ENCODE measurements around the gene LRP10.
"Not testable (repeated sequence)": the region's sequence is repeated elsewhere in the genome, so short reads cannot be mapped to it uniquely, and the experiment has no call there.

LRP10 gene

DNA sequence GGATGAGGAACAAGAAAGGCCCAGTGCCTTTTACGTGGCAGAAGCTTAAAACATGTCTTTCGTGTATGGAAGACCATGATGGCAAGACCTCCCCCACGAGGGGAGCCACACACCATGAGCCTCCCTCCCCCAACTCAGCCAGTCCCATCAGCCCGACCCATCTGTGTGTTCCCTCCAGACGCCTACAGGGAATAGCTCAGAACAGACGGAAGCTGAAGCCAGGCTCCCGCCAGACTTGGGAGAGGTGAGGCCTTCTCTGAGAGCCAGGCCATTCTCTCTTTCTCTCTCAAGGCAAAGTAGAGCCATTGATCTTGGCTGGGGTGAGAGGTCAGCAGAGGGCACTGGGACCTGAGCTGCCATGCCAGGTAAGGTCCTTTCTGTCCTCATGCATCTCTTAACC is 20.9 kb downstream of the LRP10 start:
- DNase-seq, result no peak

DNA sequence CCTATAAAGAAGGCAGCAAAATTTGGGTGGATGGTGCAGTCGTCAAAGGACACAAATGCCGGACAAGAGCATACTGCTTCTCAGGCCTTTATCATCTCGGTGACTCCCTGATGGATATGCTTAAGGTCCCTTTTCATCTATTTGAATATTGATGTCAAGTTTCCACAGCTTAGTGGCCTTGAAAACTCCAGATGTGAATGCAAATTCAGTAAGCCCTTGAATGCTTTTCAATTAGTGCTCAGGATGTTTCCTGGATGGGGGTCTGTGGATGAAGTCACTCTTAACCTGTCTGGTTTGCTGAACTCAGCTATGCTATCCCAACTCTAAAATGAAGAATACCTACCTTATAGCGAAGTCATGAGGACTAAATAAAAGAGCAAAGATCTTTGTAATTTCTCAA is 22.2 kb downstream of the LRP10 start:
- DNase-seq, result no peak

- DNase-seq, result no peak
Measured at GRCh38 chr14:22895402-22895801, 23.9 kb downstream of the LRP10 start.

DNA sequence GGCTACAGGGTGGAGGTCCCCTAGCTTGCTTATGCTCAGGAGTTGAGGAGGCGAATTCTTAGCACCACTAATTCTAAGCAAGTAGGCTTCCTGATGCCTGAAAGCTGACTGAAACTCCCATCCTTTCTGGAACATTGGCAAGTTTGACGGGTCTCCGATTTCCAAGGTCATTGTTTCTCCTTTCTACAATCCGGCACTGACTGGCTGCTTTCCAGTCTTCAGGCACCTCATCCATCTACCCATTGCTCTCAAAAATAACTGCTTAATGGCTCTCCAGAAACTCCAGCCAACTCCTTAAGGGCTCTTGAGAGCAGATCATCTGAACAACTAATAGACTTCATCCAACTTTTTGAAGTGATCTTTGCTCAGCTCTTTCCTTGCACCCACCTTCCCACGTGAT is 24.8 kb downstream of the LRP10 start:
- no peak for DNase-seq

DNA sequence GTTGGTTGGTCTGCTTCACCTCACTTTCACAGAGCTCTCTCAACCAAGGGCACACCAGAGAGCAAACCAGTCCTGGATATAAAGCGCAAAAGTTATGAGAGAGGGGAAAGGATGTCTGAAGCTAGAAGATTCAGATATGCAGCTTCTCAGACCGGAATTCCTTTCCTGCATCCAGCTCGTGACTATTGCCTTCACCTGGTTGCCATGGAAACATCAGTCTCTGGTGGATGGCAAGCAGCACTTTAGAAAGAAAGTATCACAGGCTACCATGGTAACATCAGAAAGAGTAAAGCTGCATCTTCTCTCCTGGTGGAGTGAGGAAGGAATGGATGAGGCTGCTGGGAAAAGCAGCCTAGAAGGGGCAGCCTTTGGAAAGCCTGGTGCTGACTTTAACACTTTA is 25.2 kb downstream of the LRP10 start:
- no peak for DNase-seq

GRCh38 chr14:22897357-22897756 is 25.8 kb downstream of the LRP10 start:
- no peak for DNase-seq

- DNase-seq, result no peak
Measured at GRCh38 chr14:22898302-22899090, 27.0 kb downstream of the LRP10 start.

GRCh38 chr14:22900081-22900799 is 28.7 kb downstream of the LRP10 start:
- no peak for DNase-seq

- DNase-seq, result no peak
Measured at GRCh38 chr14:22901799-22902198, 30.3 kb downstream of the LRP10 start.

GRCh38 chr14:22903742-22904087 is 32.2 kb downstream of the LRP10 start:
- DNase-seq, result no peak

DNA sequence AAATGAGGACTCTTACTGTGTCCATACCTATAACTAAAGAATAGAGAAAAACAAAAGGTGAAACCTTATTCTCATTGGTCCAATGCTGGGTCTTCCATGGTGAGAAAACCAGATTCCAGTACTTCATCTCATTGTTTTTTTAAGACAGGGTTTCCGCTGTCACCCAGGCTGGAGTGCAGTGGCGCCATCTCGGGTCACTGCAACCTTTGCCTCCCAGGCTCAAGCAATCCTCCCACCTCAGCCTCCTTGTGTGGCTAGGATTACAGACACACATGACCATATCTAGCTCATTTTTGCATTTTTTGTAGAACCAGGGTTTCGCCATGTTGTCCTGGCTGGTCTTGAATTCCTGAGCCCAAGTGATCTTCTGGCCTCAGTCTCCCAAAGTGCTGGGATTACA is 34.1 kb downstream of the LRP10 start:
- no peak for DNase-seq

GRCh38 chr14:22906073-22906472 is 34.5 kb downstream of the LRP10 start:
- DNase-seq, result no peak

GRCh38 chr14:22907429-22907828 is 35.9 kb downstream of the LRP10 start:
- no peak for DNase-seq

DNA sequence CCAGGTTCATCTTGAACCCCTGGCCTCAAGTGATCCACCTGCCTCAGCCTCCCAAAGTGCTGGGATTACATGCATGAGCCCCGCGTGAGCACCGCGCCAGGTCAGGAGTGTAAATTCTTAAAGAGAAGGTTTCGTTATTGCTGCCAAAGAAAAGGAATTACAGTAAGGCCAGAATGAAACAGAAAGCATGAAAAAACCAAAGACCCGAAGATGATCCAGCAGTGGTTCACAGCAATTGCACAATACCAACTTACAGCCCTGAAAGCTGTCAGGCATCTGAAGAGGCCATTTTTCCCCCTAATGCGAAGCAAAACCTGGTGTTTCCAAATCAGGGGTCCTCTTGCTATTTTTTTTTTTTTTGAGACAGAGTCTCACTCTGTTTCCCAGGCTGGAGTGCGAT is 37.1 kb downstream of the LRP10 start:
- no peak for DNase-seq

GRCh38 chr14:22910916-22911315 is 39.4 kb downstream of the LRP10 start:
- DNase-seq, result no peak

DNA sequence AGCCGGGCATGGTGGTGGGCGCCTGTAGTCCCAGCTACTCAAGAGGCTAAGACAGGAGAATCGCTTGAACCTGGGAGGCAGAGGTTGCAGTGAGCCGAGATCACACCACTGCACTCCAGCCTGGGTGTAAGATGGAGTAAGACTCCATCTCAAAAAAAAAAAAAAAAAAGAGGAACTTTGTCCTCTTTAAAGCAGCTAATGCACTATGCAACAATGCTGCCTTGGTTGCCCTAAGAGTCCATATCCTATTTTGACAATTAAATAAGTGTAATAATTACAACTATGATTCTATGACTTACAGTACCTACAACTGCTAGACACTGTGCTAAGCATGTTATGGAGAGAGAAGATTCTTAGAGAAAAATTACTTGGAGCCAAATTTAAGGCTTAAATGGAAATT is 43.3 kb downstream of the LRP10 start:
- not testable (repeated sequence) for DNase-seq

DNA sequence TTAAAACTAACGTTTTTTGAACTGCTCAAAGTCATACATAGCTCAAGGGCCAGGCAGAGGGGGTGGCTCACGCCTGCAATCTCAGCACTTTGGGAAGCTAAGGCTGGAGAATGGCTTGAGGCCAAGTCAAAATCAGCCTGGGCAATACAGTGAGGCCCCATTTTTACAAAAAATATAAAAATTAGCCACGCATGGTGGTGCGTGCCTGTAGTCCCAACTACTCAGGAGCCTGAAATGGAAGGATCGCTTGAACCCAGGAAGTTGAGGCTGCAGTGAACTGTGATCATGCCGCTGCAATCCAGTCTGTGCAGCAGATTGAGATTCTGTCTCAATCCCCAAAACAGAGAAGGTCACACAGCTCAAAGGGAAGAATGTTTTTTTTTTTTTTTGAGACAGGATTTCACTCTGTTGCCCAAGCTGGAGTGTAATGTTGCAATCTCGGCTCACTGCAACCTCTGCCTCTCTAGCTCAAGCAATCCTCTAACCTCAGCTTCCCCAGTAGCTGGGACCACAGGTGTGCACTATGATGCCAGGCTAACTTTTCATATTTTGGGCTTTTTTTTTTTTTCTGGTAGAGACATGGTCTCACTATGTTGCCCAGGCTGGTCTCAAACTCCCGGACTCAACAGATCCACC is 44.5 kb downstream of the LRP10 start:
- DNase-seq, result no peak

GRCh38 chr14:22918804-22919600 is 47.5 kb downstream of the LRP10 start, which contains the start of gene RBM23:
Gene RBM23, minus strand, starts transcription at chr14:22919149.
- DNase-seq, result no peak

DNA sequence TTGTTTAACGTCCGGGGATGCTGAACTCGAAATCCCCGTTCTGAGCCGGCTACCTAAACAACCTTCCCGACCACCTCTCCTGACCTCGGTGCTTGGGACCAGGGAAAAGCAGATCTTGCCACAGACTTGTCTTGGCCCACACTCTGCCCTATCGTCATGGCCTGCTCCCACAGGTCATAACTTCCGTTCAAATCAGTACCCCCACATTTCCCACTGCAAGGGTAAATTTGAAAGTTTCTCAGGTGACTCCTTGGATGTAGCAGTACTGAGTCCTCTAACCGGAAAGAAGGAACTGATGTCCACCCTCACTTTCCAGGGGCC is 48.0 kb downstream of the LRP10 start:
- DNase-seq, result no peak

GRCh38 chr14:22920697-22921096 is 49.2 kb downstream of the LRP10 start:
- no peak for DNase-seq

DNA sequence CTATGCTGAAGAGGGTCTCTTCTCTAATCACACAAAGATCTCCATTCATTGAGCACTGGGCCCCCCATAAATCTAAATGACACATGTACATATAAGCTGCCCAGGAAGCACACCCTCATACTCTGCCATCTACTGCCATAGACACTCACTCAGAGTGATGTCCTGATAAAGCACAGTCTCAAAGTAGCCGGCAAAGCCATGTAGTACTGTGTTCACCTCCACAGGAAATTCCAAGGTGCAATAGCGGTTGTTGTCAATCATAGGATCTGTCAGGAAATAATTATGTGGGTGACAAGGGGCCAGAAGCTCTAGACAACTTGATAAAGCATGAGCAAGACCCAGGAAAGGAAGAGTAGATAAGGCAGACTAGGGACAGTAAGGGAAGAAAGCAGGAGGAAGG is 50.8 kb downstream of the LRP10 start:
- DNase-seq, result no peak

DNA sequence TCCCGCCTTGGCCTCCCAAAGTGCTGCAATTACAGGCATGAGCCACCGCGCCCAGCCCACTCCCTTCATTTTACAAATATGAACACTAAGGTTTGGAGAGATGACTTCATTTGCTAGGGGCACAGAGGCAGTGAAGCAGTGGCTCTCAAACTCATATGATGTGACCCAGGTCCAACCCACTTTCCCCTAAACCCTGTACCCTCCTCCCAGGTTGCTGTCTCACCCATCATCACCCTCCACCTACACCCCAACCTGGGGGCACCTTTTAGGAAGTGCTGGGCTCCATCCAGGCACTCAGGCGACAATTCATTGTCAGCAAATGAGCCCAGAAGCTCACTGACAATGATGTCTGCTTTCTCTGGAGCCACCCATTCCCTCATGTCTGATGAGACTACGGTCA is 52.2 kb downstream of the LRP10 start:
- no peak for DNase-seq

DNA sequence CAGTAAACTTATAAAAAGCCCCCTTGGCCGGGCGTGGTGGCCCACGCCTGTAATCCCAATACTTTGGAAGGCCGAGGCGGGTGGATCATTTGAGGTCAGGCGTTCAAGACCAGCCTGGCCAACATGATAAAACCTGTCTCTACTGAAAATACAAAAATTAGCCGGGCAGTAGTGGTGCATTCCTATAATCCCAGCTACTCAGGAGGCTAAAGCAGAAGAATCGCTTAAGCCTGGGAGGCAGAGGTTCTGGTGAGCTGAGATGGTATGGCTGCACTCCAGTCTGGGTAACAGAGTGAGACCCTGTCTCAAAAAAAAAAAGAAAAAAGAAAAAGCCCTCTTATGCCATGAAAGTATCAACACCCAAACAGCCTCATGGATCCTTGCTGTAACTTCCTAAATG is 54.0 kb downstream of the LRP10 start:
- DNase-seq, result no peak
